K562 (cell line): ENCODE measurements around the gene GLRX3.

Source experiments
- ATF2 ChIP-seq: sonication (generic); formaldehyde crosslinking; IDR thresholded peaks from 2 replicates; pipeline ENCODE4 v1.8.1; 2022; ENCODE audit warnings: missing genetic modification reagents
- CTCF ChIP-seq, 3 experiments: IDR thresholded peaks in 2 of 3; conservative IDR thresholded peaks in 1 of 3; 2 replicates each; pipeline ENCODE4 v1.5.1; 2011 to 2012; ENCODE audit warnings: low read length in 3 of 3, mild to moderate bottlenecking in 3 of 3, control low read depth in 2 of 3, improper control_type of control experiment in 1 of 3, inconsistent platforms in 1 of 3, low read depth in 1 of 3, mixed read lengths in 1 of 3, moderate library complexity in 1 of 3; ENCODE audit not compliant: insufficient read depth in 2 of 3
- E2F6 ChIP-seq, 2 experiments: IDR thresholded peaks; 2 replicates each; pipeline ENCODE4 v1.6.1; 2011; ENCODE audit warnings: borderline replicate concordance in 1 of 2, control low read depth in 1 of 2, low read depth in 1 of 2, low read length in 1 of 2, mild to moderate bottlenecking in 1 of 2, mixed read lengths in 1 of 2, moderate library complexity in 1 of 2; ENCODE audit not compliant: insufficient read depth in 1 of 2, insufficient read length in 1 of 2, poor library complexity in 1 of 2, severe bottlenecking in 1 of 2; ENCODE audit errors: extremely low read depth in 1 of 2
- EP300 ChIP-seq: IDR thresholded peaks from 2 replicates; pipeline ENCODE4 v1.6.1; 2012; ENCODE audit warnings: low read length, improper control_type of control experiment
- IRF1 ChIP-seq: sonication (generic); formaldehyde crosslinking; IDR thresholded peaks from 2 replicates; pipeline ENCODE4 v1.8.0; 2022; ENCODE audit warnings: missing genetic modification reagents, mild to moderate bottlenecking, borderline replicate concordance
- MAZ ChIP-seq, 2 experiments: fragments of 450-650 bp in 1 of 2; sonication (generic) in 1 of 2; formaldehyde crosslinking; IDR thresholded peaks in 1 of 2; conservative IDR thresholded peaks in 1 of 2; 2 replicates each; pipeline versions ENCODE4 v1.4.0 to v1.5.0; 2020; ENCODE audit warnings: mild to moderate bottlenecking in 1 of 2, missing genetic modification reagents in 1 of 2
- RBBP5 ChIP-seq: fragments of 200-600 bp; sonication (generic); IDR thresholded peaks from 2 replicates; pipeline ENCODE4 v1.6.1; 2012; ENCODE audit warnings: borderline replicate concordance, mild to moderate bottlenecking, low read length, control low read depth, inconsistent platforms; ENCODE audit not compliant: insufficient read depth, poor library complexity, severe bottlenecking
- USF1 ChIP-seq: sonication (generic); formaldehyde crosslinking; IDR thresholded peaks from 2 replicates; pipeline ENCODE4 v1.9.0; 2022; ENCODE audit warnings: mild to moderate bottlenecking, missing genetic modification reagents
- ZNF589 ChIP-seq: fragments of 200-800 bp; sonication (Bioruptor generic); IDR thresholded peaks from 2 replicates; pipeline ENCODE4 v1.6.1; 2016; ENCODE audit warnings: low read depth, missing genetic modification characterization, missing compliant biosample characterization

DNA sequence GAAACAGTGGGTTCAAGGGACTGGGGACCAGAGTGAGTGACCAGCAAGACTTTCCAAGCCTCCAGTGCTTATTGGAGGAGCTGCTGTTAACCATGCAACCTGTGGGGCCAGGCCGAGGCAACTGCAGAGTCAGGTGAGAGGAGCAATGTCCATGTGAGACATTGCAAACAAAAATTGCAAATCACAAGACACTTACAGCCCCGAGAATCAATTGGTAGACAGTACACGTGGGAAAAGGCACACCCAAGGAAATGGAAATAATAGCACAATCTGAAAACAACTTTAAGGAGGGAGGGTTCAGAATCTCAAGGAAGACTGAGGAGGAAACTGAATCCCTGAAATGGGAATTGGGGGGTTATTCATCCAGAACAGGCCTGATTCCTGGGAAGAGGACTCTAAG is 72.6 kb downstream of the GLRX3 start:
- no peak for TF ChIP-seq ATF2 (CRISPR knock-in tag)
- TF ChIP-seq IRF1 (CRISPR knock-in tag), result no peak
- no peak for TF ChIP-seq E2F6 (IDR thresholded peaks at IDR 0.05; ENCODE audit: borderline replicate concordance in 1 of 2, extremely low read depth in 1 of 2, insufficient read depth in 1 of 2, insufficient read length in 1 of 2, low read depth in 1 of 2, low read length in 1 of 2, poor library complexity in 1 of 2, severe bottlenecking in 1 of 2)
- no peak for TF ChIP-seq CTCF (IDR thresholded peaks at IDR 0.05 in 2 of 3, conservative IDR thresholded peaks at IDR 0.05 in 1 of 3; ENCODE audit: insufficient read depth in 2 of 3, low read depth in 1 of 3, low read length in 3 of 3)
- no peak for TF ChIP-seq ZNF589
- TF ChIP-seq USF1 (CRISPR knock-in tag), result no peak
- TF ChIP-seq EP300, result no peak
- no peak for TF ChIP-seq MAZ (CRISPR knock-in tag; conservative IDR thresholded peaks at IDR 0.05 in 1 of 2, IDR thresholded peaks at IDR 0.05 in 1 of 2)
- TF ChIP-seq RBBP5, result no peak
